BJ (cell line): Measurements from ENCODE around the gene PLAAT2. TPM values are rescaled to one million over a fixed set of nuclear protein-coding genes. Genes with fewer than 3 reads are reported as not detected.

Source experiments
- polyA plus RNA-seq: library from polyadenylated mRNA; depleted of rRNA; stranded (reverse); fragments of >200 nt; gene quantifications from 2 replicates; pipeline ENCODE4 v1.2.3, GENCODE V29; 2011; rRNA removed

Gene PLAAT2
- polyA plus RNA-seq, 1 experiment: not detected

Other genes with a start within 250 kb of the PLAAT2 start
- gene SLC22A9, start 193.6 kb downstream of the PLAAT2 start, polyA plus RNA-seq: not detected in 2 replicates
- not detected in 2 replicates for gene PLAAT5, start 72.2 kb downstream of the PLAAT2 start, polyA plus RNA-seq
- not detected in 2 replicates for gene LGALS12, start 57.3 kb downstream of the PLAAT2 start, polyA plus RNA-seq
- 6.6 and 7.1 TPM in 2 replicates for gene PLAAT4, start 26.6 kb downstream of the PLAAT2 start, polyA plus RNA-seq
- 12.5 and 17.6 TPM in 2 replicates for gene PLAAT3, start 51.1 kb upstream of the PLAAT2 start, polyA plus RNA-seq
- gene ATL3, start 108.0 kb upstream of the PLAAT2 start, polyA plus RNA-seq: 36.1 and 64.8 TPM in 2 replicates
- gene RTN3, start 118.1 kb upstream of the PLAAT2 start, polyA plus RNA-seq: 91.4 and 164 TPM in 2 replicates
- 4.7 and 5.8 TPM in 2 replicates for gene ZFTA, start 205.4 kb upstream of the PLAAT2 start, polyA plus RNA-seq